Upper lobe of right lung (tissue), 1 donor: Measurements from ENCODE around the gene OTOF. TPM values are rescaled to one million over a fixed set of nuclear protein-coding genes. Genes with fewer than 3 reads are reported as not detected.

Source experiments
- ATAC-seq: fragments of 200-7000 bp; cut with Tn5 transposase; one replicate; pipeline ENCODE4 v1.9.1; 2020; ENCODE audit warnings: mild to moderate bottlenecking, moderate library complexity
- DNase-seq: peaks from one replicate; pipeline ENCODE4 v3.0.0-alpha.2; 2020
- H3K27ac ChIP-seq: fragments of 200-600 bp; one replicate; pipeline ENCODE4 v1.8.0; 2022
- H3K27me3 ChIP-seq: fragments of 200-600 bp; one replicate; pipeline ENCODE4 v1.8.0; 2022; ENCODE audit warnings: mild to moderate bottlenecking
- H3K36me3 ChIP-seq: fragments of 200-600 bp; one replicate; pipeline ENCODE4 v1.8.0; 2022
- H3K4me1 ChIP-seq: fragments of 200-600 bp; one replicate; pipeline ENCODE4 v1.8.0; 2022
- H3K4me3 ChIP-seq: fragments of 200-600 bp; one replicate; pipeline ENCODE4 v1.8.0; 2022; ENCODE audit warnings: mild to moderate bottlenecking
- H3K9me3 ChIP-seq: fragments of 200-600 bp; one replicate; pipeline ENCODE4 v1.8.0; 2022
- CTCF ChIP-seq: fragments of 200-600 bp; IDR thresholded peaks from one replicate; pipeline ENCODE4 v1.8.0; 2022; ENCODE audit warnings: antibody characterized with exemption
- intact Hi-C: fragments of 100-400 bp; cut with DNase I; formaldehyde crosslinking; loops from one replicate; pipeline ENCODE4 v1.11.0; 2022
- total RNA-seq: library from RNA; stranded (reverse); fragmentation: NEBNext Ultra II Directional; extraction: Animal tissue kit (Norgen Biotek cat#: 25700); gene quantifications from one replicate; pipeline ENCODE4 v1.2.1, GENCODE V29; 2021
- donor health status: DM: no; HTN: yes; CAD: no; lungs with severe emphysema.

OTOF gene
- total RNA-seq, 1 donor from 2014 or later, result 0.69 TPM

- peak; percentile 38 for TF ChIP-seq CTCF
- Histone ChIP-seq H3K4me3 (no peak overlapping the region), H3K27ac (no peak overlapping the region), H3K9me3 (no peaks in the 10 kb centered on the region), H3K36me3 (no peaks in the 10 kb centered on the region), H3K4me1 (no peaks in the 10 kb centered on the region), H3K27me3 (no peaks in the 10 kb centered on the region)
- intact Hi-C loops, result no loop called here
- DNase-seq, result no peak
- peak; percentile 48 for ATAC-seq
Observed at GRCh38 chr2:26462511-26463243, 15.2 kb downstream of the OTOF start.

- no peak for TF ChIP-seq CTCF
- no peak for DNase-seq
- intact Hi-C loops, result no loop called here
- Histone ChIP-seq H3K27ac (no peak overlapping the region), H3K4me1 (no peaks in the 10 kb centered on the region), H3K9me3 (no peaks in the 10 kb centered on the region), H3K4me3 (no peak overlapping the region), H3K27me3 (no peaks in the 10 kb centered on the region), H3K36me3 (no peaks in the 10 kb centered on the region)
- no peak for ATAC-seq
Observed at GRCh38 chr2:26462100-26462499, 15.8 kb downstream of the OTOF start.

GRCh38 chr2:26461601-26462023 lies 16.3 kb downstream of the OTOF start:
- DNase-seq (no peak), ATAC-seq (no peak)
- Histone ChIP-seq H3K27me3 (no peaks in the 10 kb centered on the region), H3K27ac (no peak overlapping the region), H3K36me3 (no peaks in the 10 kb centered on the region), H3K4me3 (no peak overlapping the region), H3K4me1 (peaks cover under 1% of the 10 kb centered on the region), H3K9me3 (no peaks in the 10 kb centered on the region)
- TF ChIP-seq CTCF, result no peak
- intact Hi-C loops, result no loop called here

GRCh38 chr2:26460613-26461031 lies 17.3 kb downstream of the OTOF start:
- Histone ChIP-seq H3K27ac (no peak overlapping the region), H3K27me3 (no peaks in the 10 kb centered on the region), H3K36me3 (no peaks in the 10 kb centered on the region), H3K4me3 (no peak overlapping the region), H3K4me1 (peaks cover 10% of the 10 kb centered on the region), H3K9me3 (no peaks in the 10 kb centered on the region)
- DNase-seq (no peak), ATAC-seq (no peak)
- TF ChIP-seq CTCF, result no peak
- intact Hi-C loops, result no loop called here

- DNase-seq, result no peak
- Histone ChIP-seq H3K4me1 (peaks cover 12% of the 10 kb centered on the region), H3K27me3 (no peaks in the 10 kb centered on the region), H3K9me3 (no peaks in the 10 kb centered on the region), H3K4me3 (no peak overlapping the region), H3K36me3 (no peaks in the 10 kb centered on the region), H3K27ac (no peak overlapping the region)
- no peak for TF ChIP-seq CTCF
- intact Hi-C loops, result no loop called here
- ATAC-seq, result no peak
Observed at GRCh38 chr2:26459991-26460612, 17.8 kb downstream of the OTOF start.
